LNCaP clone FGC (cell line): ENCODE results near the gene PRR16.

ENCODE experiments used
- DNase-seq: peaks from one replicate; pipeline ENCODE4 v3.0.0-alpha.2; 2011; ENCODE audit warnings: low read depth
- H3K4me3 ChIP-seq: 2 replicates; pipeline ENCODE4 v1.5.1; 2011; ENCODE audit warnings: mild to moderate bottlenecking, low read depth, low read length, control low read depth
- TF ChIP-seq, protein P1 (sequence below): IDR thresholded peaks from 2 replicates; pipeline ENCODE4 v1.5.1; 2012; ENCODE audit warnings: mild to moderate bottlenecking; ENCODE audit not compliant: control insufficient read depth, insufficient read depth; ENCODE audit errors: extremely low read depth

PRR16 gene

DNA sequence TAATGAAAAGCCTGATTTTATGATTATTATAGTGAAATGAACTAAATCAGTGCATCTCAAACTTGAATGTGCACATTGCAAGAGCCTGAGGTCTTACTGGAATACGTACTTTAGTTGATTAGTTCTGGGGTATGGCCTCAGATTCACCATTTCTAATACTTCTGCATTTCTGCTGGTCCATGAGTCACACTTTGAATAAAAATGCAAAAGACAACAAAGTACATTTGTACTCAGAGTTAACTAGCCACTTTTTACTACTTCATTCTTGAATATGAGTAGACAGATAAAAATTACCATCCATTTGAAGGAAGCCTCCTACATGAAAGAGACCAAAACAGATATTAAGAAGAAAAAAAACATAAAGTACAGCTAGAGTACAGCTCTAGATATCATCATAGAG lies 27.1 kb upstream of the PRR16 start:
- DNase-seq: no peak
- no peak overlapping the region for H3K4me3 ChIP-seq
- TF ChIP-seq, protein P1, sequence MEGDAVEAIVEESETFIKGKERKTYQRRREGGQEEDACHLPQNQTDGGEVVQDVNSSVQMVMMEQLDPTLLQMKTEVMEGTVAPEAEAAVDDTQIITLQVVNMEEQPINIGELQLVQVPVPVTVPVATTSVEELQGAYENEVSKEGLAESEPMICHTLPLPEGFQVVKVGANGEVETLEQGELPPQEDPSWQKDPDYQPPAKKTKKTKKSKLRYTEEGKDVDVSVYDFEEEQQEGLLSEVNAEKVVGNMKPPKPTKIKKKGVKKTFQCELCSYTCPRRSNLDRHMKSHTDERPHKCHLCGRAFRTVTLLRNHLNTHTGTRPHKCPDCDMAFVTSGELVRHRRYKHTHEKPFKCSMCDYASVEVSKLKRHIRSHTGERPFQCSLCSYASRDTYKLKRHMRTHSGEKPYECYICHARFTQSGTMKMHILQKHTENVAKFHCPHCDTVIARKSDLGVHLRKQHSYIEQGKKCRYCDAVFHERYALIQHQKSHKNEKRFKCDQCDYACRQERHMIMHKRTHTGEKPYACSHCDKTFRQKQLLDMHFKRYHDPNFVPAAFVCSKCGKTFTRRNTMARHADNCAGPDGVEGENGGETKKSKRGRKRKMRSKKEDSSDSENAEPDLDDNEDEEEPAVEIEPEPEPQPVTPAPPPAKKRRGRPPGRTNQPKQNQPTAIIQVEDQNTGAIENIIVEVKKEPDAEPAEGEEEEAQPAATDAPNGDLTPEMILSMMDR: no peak

DNA sequence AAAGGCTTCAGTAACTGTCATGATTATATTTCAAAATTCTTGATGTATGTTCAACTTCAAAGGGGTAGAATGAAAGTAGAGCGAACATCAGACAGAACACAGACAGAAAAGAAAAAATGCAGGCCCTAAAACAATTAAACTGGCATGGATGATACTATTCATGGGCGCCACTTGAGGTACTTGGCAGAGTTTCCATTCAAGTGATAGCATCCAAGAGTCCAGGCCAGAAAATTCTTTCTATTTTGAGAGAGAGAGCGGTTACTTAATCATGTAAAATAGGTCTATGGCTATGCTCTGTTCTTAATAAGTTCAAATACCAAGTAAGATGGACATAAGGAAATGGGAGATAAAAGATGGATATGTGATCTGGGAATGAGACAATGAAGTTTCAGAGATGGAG lies 21.4 kb upstream of the PRR16 start:
- no peak overlapping the region for H3K4me3 ChIP-seq
- TF ChIP-seq, protein P1: no peak
- no peak for DNase-seq

DNA sequence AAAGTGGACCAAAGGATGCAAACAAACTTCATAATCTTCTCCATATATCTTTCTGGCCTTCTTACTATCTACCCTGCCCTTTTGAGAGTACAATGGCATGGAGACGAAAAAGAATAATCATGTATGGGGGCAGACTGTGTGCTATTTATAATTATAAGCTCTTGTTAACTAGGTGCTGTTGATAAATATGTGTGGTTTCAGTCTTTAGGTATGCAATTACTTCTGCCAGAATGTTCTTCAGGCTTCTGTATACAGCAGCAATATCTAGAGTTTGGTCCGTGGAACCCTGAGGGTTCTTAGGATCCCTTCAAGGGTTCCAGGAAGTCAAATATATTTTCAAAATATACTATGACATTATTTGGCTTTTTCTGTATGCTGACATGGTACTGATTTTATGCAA lies 20.5 kb upstream of the PRR16 start:
- TF ChIP-seq, protein P1: no peak
- DNase-seq: no peak
- no peak overlapping the region for H3K4me3 ChIP-seq

DNA sequence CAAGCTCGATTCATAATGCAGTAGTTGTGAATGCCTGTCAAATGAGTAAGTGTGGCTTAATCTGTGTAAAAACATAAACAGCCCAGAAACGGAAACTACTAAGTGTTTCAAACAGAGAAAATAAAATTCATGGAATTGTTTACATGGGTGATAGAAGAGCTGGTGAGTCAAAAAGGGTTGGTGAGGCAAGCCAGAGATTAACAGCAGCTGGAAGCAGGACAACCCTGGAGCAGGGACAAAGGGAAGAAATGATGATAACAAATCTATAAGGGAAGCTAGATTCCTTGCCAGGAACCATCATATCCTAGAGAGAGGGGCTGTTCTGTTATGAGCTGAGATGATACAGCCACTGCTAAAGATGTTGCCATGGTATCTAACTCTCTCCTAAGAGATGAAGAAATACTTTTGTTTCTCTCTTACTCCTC lies 18.0 kb upstream of the PRR16 start:
- TF ChIP-seq, protein P1: no peak
- H3K4me3 ChIP-seq: no peak overlapping the region
- no peak for DNase-seq

DNA sequence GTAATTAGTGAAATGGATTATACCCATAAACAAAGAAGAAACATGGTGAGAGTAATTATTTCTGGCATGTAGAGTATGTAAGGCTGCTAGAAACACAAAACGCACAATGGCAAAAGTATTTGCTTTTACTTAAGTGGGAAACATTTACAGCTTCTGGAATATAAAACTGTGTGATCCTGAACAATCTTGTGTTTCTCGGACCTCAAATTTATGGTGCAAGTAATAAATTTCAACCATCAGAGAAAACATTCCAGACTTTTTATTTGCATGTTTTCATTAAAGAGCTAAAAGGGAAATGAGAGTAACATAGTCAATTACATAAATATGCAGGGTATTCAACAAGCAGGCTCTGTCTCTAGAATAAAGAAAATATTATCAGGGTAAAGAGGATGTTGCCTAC lies 17.2 kb upstream of the PRR16 start:
- no peak for DNase-seq

DNA sequence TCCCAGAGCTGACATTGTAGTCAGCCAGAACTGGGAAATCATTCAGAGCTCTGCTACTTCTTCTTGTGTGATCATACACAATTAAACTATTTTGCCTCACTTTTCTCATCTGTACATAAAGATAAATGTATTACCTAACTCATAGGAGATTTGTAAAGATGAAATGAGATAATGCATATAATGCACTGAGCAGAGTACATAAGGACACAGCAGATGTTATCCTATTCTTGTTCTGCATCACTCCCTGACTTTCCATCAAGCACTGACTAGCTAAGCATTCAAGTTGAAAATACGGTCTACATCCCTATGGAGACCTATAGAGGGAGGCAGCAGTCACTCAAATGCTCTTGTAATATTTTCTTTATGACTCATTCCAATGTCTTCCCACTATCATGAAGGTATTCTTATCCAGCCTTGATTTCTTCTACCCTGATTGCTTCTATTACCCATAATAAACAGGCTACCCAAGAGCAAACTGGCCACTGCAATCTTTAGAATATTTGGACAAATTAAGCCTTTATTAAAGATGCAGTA lies 16.3 kb upstream of the PRR16 start:
- DNase-seq: no peak
- TF ChIP-seq, protein P1: no peak

More for the DNA sequence above, 17.2 kb upstream of the PRR16 start:
- H3K4me3 ChIP-seq: no peak overlapping the region
- TF ChIP-seq, protein P1: no peak

DNA sequence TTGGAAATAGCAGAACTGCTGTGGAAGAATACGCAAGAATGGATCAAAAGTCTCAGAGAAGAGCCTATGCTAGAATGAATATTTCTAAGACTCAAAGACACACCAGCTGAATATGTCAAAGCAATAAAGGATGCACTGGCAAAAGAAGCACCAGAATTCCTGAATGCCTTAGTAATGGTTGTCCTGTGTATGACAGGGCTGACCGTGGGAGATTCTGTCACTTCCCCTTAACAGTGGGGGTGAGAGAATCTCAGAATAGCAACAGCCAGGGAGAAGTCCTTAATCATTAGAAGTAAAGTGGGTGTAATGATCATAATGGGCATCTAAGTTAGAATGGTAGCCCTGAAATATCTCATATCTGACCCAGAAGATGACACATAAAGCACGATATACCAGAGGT lies 14.6 kb upstream of the PRR16 start:
- DNase-seq: no peak
- no peak overlapping the region for H3K4me3 ChIP-seq
- TF ChIP-seq, protein P1: no peak

More for the DNA sequence above, 16.3 kb upstream of the PRR16 start:
- H3K4me3 ChIP-seq: no peak overlapping the region
